UCSD-AML1 (cell line): ENCODE data around the gene MARCHF3.
"Not testable (repeated sequence)": the region's sequence is repeated elsewhere in the genome, so short reads cannot be mapped to it uniquely, and the experiment has no call there.

Experiments
- DNase-seq: peaks from one replicate; lab custom pipeline; 2025; ENCODE audit not compliant: unreplicated experiment; lab: John Stamatoyannopoulos, UW

Gene MARCHF3

DNA sequence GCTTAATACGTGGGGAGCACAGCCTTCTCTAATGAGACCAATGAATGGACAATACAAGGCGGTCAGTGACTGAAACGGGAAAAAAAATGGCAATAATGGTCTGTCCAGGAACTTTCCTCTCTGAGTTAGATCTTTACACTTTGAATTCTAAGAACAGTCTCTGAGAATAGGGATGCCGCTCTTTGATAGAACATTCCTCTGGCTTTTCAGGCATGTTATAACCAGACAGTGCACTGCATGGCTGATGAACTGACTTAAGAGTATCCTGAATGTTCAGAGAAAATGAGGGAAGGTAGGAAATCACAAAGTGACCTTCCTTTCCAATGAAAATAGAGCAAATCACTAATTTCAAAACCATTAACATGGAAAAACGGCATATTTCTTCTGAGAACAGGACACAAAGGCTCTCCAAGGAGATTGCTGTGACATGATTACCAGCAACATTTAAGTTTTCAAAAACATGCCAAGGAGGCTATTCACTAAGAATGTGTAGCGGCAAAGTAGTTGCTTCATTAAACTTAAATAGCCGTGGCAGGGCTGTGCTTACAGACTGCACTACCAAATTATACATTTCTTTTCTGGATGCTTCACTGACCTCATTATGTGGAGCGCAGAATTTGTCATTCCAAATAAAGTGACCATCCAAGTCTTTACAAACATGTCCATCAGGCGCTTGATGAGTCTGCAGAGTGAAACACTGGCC lies 105.9 kb downstream of the MARCHF3 start:
- DNase-seq: no peak

DNA sequence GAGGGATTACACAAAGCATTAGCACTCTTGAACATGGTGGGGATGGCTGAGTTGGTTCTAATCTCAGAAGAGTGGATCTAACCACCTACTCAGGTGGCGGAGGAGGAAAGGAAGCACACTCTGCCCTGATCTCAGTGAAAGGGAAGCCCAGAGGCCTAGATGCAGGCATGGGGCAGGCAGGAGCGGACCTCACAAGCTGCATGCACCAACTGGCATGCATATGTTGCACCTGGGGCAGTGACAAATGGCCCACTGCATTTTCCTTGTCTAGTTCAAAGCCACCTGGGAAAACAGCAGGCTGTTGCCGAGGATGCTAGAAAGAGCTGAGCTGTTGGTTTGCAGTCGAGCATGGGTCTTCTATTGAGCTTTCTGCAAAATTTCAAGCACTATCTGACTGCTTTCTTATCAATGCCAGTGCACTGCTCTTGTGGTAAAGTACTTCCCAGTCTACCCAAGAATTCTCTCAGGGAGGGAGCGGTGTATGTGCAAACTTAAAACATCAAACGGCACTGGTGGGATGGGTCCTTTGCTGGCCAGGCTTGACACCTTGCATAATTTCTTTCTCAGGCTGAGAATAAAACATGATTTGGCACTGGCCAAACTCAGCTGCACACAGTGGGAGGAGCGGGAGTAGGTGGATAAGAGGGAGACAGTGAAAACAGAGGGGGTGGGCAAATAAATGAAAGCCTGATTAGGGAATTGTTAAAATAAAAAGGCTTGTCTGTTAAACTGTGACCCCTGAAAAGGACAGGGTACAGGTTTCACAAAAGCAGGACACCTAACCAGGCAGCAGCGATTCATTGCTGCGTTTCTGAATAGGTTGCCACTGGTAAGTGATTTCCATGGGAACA lies 108.9 kb downstream of the MARCHF3 start:
- DNase-seq: peak; percentile 19

- DNase-seq: no peak
Observed at GRCh38 chr5:126920291-126920690, 110.1 kb downstream of the MARCHF3 start.

- no peak for DNase-seq
Observed at GRCh38 chr5:126919566-126919965, 110.8 kb downstream of the MARCHF3 start.

DNA sequence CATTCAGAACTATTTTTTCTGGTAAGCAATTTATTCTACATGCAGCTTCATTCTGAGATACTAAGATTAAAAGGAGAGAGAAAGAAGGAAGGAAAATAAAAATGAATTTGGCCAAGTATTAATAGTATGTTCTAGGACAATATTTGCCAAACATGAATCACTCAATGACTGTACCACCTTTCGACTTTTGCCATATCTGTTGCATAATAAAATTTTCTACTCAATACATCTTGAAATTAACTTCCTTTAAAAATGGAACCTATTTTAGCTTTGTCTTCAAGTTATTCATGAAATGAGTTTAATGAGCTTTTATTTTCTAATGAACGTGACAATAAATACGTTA lies 111.8 kb downstream of the MARCHF3 start:
- no peak for DNase-seq

- DNase-seq: no peak
Observed at GRCh38 chr5:126917918-126918614, 112.3 kb downstream of the MARCHF3 start.

DNA sequence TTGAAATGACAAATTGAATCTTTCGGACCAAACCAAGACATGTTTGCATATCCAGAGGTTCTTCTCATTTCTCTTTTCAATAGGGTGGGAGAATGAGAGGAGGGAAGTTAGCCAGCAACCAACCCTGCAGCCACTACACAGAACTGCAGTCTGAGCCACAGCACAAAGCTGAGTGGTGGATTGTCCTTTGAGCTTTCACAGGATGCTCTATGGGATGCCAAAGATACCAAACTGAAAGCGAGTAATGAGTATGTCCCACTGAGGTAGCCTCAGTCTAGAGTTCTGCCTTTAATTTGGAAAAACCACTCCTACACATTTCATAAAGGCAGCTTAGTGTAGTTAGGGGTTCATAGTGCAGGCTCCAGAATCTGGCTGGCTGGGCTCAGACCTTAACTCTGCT lies 114.9 kb downstream of the MARCHF3 start:
- DNase-seq: no peak

DNA sequence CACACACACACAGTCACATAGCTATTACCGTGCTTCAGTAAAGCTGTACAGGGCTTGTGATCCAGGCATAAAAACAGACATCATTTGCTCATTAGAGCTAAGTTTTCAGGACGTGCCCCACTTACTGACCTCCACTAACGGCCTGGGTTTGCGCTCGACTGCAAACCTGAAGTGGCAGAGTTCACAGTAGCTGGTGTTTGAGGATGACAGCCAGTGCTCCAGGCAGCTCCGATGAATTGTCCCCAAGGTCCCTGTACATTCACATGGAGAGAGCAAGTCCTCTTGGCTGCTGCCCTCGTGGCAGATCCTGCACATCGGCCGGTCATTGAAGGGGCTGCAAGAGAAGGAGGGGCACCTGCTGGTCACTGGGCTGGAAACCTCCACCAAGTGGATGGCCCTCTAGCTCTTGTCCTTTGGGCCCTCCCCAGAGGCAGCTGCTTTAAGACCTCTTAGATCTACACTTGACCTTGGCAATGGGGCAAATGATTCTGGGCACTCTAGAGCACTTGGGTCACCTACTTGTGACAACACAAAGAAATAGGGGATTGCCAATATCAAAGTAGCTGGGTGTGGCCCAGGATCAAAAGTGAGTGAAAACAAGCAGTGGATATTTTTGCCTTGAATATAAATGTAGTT lies 115.4 kb downstream of the MARCHF3 start:
- no peak for DNase-seq

GRCh38 chr5:126912616-126913200 lies 117.7 kb downstream of the MARCHF3 start:
- DNase-seq: no peak

GRCh38 chr5:126911986-126912385 lies 118.4 kb downstream of the MARCHF3 start:
- DNase-seq: no peak

- DNase-seq: no peak
Observed at GRCh38 chr5:126909856-126910255, 120.5 kb downstream of the MARCHF3 start.

- not testable (repeated sequence) for DNase-seq
Observed at GRCh38 chr5:126904407-126904806, 126.0 kb downstream of the MARCHF3 start.

- no peak for DNase-seq
Observed at GRCh38 chr5:126900796-126901195, 129.6 kb downstream of the MARCHF3 start.

DNA sequence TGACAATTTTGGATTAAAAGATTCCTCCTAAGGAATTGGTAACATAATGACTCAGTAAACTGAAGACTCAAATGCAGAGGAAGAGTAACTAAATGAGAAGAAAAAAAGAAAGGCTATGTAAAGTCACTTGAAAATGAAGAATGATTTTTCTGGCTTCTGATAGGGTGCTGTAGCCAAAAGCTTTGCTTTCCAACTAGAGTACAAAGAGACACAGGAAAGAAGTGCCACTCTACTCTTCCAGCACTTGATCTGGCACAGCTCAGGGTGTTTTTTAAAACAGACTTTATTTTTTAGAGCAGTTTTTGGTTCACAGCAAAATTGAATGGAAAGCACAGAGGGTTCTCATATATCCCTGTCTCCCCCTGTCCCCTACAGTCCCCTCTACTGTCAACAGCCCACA lies 130.9 kb downstream of the MARCHF3 start:
- no peak for DNase-seq

GRCh38 chr5:126897851-126898630 lies 132.3 kb downstream of the MARCHF3 start:
- DNase-seq: no peak

- no peak for DNase-seq
Observed at GRCh38 chr5:126896170-126896702, 134.1 kb downstream of the MARCHF3 start.

GRCh38 chr5:126895712-126896111 lies 134.6 kb downstream of the MARCHF3 start:
- not testable (repeated sequence) for DNase-seq

DNA sequence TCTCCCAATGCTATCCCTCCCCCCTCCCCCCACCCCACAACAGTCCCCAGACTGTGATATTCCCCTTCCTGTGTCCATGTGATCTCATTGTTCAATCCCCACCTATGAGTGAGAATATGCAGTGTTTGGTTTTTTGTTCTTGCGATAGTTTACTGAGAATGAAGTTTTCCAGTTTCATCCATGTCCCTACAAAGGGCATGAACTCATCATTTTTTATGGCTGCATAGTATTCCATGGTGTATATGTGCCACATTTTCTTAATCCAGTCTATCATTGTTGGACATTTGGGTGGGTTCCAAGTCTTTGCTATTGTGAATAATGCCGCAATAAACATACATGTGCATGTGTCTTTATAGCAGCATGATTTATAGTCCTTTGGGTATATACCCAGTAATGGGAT lies 139.9 kb downstream of the MARCHF3 start:
- DNase-seq: not testable (repeated sequence)

DNA sequence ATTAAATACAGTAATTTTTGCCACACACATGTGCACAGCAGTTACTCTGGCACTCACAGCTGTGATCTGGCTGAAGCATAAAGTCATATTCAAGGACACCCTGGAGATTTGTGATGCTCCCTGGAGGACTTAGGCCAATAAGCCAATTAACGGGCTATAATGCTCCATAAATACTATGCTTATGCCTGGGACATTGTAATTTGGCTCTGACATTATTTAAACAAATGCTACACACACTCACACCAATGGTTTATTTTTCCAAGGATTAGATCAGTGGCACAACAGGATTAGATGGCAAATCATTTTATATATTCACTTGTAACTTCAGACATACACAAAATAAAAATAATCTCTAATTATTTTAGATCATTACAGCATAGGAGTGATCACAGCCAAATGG lies 142.2 kb downstream of the MARCHF3 start:
- DNase-seq: no peak

GRCh38 chr5:126884269-126884819 lies 146.0 kb downstream of the MARCHF3 start:
- no peak for DNase-seq
